Psoas muscle (tissue), 8 donors: ENCODE data around the gene CNNM1. TPM values are rescaled to one million over a fixed set of nuclear protein-coding genes. Genes with fewer than 3 reads are reported as not detected.

ENCODE experiments used
- ATAC-seq, 4 donors: fragments of 200-7000 bp; cut with Tn5 transposase; one replicate each; pipeline ENCODE4 v1.9.1; 2020; ENCODE audit warnings: moderate library complexity in 3 of 4, mild to moderate bottlenecking in 2 of 4
- DNase-seq, 2 donors: peaks; one replicate each; pipeline ENCODE4 v3.0.0-alpha.2; 2020
- H3K27ac ChIP-seq: fragments of 200-600 bp; one replicate; pipeline ENCODE4 v1.8.0; 2022
- H3K27me3 ChIP-seq, 3 donors: fragments of 200-600 bp in 1 of 3; one replicate each; pipeline versions ENCODE4 v1.6.1 to v1.8.0; 2013 to 2022; ENCODE audit warnings: low read length in 2 of 3, mild to moderate bottlenecking in 2 of 3, moderate library complexity in 1 of 3; ENCODE audit not compliant: insufficient read depth in 3 of 3
- H3K36me3 ChIP-seq, 2 donors: fragments of 200-600 bp in 1 of 2; one replicate each; pipeline versions ENCODE4 v1.6.1 to v1.8.0; 2013 to 2022; ENCODE audit warnings: low read depth in 1 of 2, mild to moderate bottlenecking in 1 of 2, moderate library complexity in 1 of 2; ENCODE audit not compliant: insufficient read depth in 1 of 2
- H3K4me1 ChIP-seq: fragments of 200-600 bp; one replicate; pipeline ENCODE4 v1.8.0; 2022
- H3K4me3 ChIP-seq: fragments of 200-600 bp; one replicate; pipeline ENCODE4 v1.8.0; 2022; ENCODE audit warnings: mild to moderate bottlenecking
- H3K9me3 ChIP-seq: fragments of 200-600 bp; one replicate; pipeline ENCODE4 v1.8.0; 2022
- CTCF ChIP-seq: fragments of 200-600 bp; IDR thresholded peaks from one replicate; pipeline ENCODE4 v1.8.0; 2022; ENCODE audit warnings: antibody characterized with exemption
- WGBS, 3 donors: extraction: QIAGEN DNeasy Blood & Tissue Kit; methylation state at CpG; one replicate each; pipeline versions ENCODE4 v1.1.6 to v1.1.7; 2013; 5-methylcytosine and 5-hydroxymethylcytosine counted together
- intact Hi-C, 2 donors: fragments of 100-400 bp; cut with DNase I; formaldehyde crosslinking; loops; one replicate each; pipeline versions ENCODE4 v1.11.0 to v1.14.2; 2022
- polyA plus RNA-seq, 3 donors: library from polyadenylated mRNA; stranded (reverse); fragments of 200-250 nt; gene quantifications; one replicate each; pipeline ENCODE4 v1.2.3, GENCODE V29; 2013
- total RNA-seq, 4 donors: library from RNA; stranded (reverse); fragmentation: NEBNext Ultra II Directional in 2 of 4; extraction: Animal tissue kit (Norgen Biotek cat#: 25700) in 2 of 4; gene quantifications; one replicate each; pipeline versions ENCODE4 v1.2.1 to v1.2.4, GENCODE V29; 2021 to 2023
- donor health status: healthy with polysubstance abuse.
- donor health status: DM: no; HTN: no; CAD: no; lungs with moderate emphysema.
- donor health status: Bipolar disorder and iron deficiency.
- donor health status: healthy.
- donor health status: DM: yes; HTN: yes; CAD: no.
- donor health status: DM: no; HTN: no; CAD: no.
- donor health status: DM: no; HTN: no; CAD: no.
- donor health status: DM: yes; HTN: yes; CAD: no.

The CNNM1 gene
- total and polyA plus RNA-seq, 7 donors, result 0.01 TPM; not detected in 6

- DNase-seq, result peak in 1 of 2 donors; percentile 54
- H3K27ac ChIP-seq, result no peak overlapping the region
- peak overlapping the region; percentile 64 for H3K4me3 ChIP-seq
These were observed 594 bp downstream of the CNNM1 start for GRCh38 chr10:99329554-99330346.

GRCh38 chr10:99330347-99330924 lies 1.3 kb downstream of the CNNM1 start:
- Histone ChIP-seq H3K27me3 (peaks cover 0 to 80% (median 20%) of the 10 kb centered on the region in 3 donors), H3K36me3 (no peaks in the 10 kb centered on the region), H3K9me3 (no peaks in the 10 kb centered on the region), H3K4me1 (peaks cover 4% of the 10 kb centered on the region), H3K27ac (no peak overlapping the region), H3K4me3 (peak overlapping the region; percentile 64)
- 15 to 23% (median 18%) methylated on average over 42 to 45 of the region's 45 CpGs for WGBS, 3 donors
- intact Hi-C loops, result no loop called here
- DNase-seq (no peak), ATAC-seq (peak in 1 of 4 donors; percentile 28)
- TF ChIP-seq CTCF, result no peak

More at GRCh38 chr10:99329554-99330346, 594 bp downstream of the CNNM1 start:
- peak in 2 of 4 donors; percentile 33 to 36 for ATAC-seq
- TF ChIP-seq CTCF, result no peak
- intact Hi-C loops, result no loop called here
- no peaks in the 10 kb centered on the region for H3K9me3 ChIP-seq
- H3K4me1 ChIP-seq, result peaks cover 4% of the 10 kb centered on the region
- peaks cover 0 to 80% (median 20%) of the 10 kb centered on the region in 3 donors for H3K27me3 ChIP-seq
- WGBS, 3 donors, result 0 to 1% (median 1%) methylated on average over 58 to 94 of the region's 94 CpGs
- H3K36me3 ChIP-seq, result no peaks in the 10 kb centered on the region

- Histone ChIP-seq H3K27me3 (peaks cover 0 to 73% (median 20%) of the 10 kb centered on the region in 3 donors), H3K9me3 (no peaks in the 10 kb centered on the region), H3K4me3 (no peak overlapping the region), H3K4me1 (peaks cover 4% of the 10 kb centered on the region), H3K36me3 (no peaks in the 10 kb centered on the region), H3K27ac (no peak overlapping the region)
- intact Hi-C loops, result no loop called here
- no peak for TF ChIP-seq CTCF
- WGBS, 3 donors, result 54 to 55% (median 54%) methylated on average over 9 of the region's 9 CpGs
- DNase-seq, result no peak
- no peak for ATAC-seq
These were observed 2.1 kb downstream of the CNNM1 start for GRCh38 chr10:99331207-99331803.

- Histone ChIP-seq H3K27ac (no peak overlapping the region), H3K4me3 (no peak overlapping the region), H3K4me1 (no peaks in the 10 kb centered on the region), H3K36me3 (no peaks in the 10 kb centered on the region), H3K9me3 (no peaks in the 10 kb centered on the region), H3K27me3 (peaks cover 0 to 24% (median 0%) of the 10 kb centered on the region in 3 donors)
- ATAC-seq, result no peak
- no peak for DNase-seq
- intact Hi-C loops, result no loop called here
- TF ChIP-seq CTCF, result no peak
- WGBS, 3 donors, result 52 to 62% (median 56%) methylated on average over 2 of the region's 2 CpGs
These were observed 8.2 kb downstream of the CNNM1 start for GRCh38 chr10:99337311-99337811.
